ENCODE data around the gene FLOT2.

DNA sequence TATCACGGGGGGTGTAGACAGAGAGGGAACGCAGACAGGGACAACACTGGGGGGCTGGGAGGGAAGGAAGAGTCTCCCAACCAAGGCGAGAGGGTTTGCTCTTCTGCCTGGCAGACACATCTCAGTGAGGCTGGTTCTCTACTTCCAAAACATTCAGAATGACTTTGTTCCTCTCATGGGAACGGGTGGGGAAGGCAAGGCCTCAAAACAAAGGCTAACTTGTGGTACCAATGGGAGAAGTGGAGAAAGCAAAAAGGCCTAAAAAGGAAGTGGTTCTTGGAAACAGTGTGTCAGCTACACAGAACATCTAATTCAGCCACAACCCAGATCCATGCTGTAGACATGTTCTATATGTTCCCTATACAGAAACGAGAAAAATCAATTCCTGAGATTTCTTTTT, 7.5 kb downstream of the FLOT2 start:
- TF ChIP-seq CTCF (optimal IDR thresholded peaks at IDR 0.05 in 1 of 3, IDR thresholded peaks at IDR 0.05 in 1 of 3, conservative IDR thresholded peaks at IDR 0.05 in 1 of 3; ENCODE audit: extremely low read depth in 1 of 3, insufficient read depth in 2 of 3, low read length in 3 of 3), result no peak
- no peak for TF ChIP-seq EZH2 (IDR thresholded peaks at IDR 0.05; ENCODE audit: low read length)

Data from keratinocyte (primary cell).